Activated CD8-positive, alpha-beta memory T cell treated with anti-CD3 and anti-CD28 coated beads for 48 hours (primary cell): Measurements from ENCODE around the gene LYSET.
"Not testable (repeated sequence)": the region's sequence is repeated elsewhere in the genome, so short reads cannot be mapped to it uniquely, and the experiment has no call there.

Experiments used
- DNase-seq, 3 experiments: peaks; one replicate each; pipeline ENCODE4 v3.0.0-alpha.2; 2020; ENCODE audit warnings: low read depth in 2 of 3, low spot score in 2 of 3

LYSET gene

DNA sequence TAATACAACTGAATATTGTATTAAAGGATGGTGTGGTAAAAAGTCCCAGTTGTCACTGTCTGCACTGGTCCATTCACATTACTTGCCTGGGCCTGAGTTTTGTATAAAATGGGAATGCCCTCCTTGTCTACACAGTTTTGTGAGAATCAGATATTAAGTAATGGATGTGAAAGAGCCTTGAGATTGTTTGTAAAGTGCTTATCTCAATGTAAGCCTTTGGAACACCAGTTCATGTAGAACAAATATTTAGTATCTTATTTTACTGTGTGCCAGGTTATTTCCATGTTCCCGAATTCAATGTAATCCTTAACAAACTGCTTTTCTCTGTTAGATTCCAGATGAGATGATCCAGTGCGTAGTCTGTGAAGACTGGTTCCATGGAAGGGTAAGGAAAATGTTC lies 29.5 kb downstream of the LYSET start:
- no peak for DNase-seq

DNA sequence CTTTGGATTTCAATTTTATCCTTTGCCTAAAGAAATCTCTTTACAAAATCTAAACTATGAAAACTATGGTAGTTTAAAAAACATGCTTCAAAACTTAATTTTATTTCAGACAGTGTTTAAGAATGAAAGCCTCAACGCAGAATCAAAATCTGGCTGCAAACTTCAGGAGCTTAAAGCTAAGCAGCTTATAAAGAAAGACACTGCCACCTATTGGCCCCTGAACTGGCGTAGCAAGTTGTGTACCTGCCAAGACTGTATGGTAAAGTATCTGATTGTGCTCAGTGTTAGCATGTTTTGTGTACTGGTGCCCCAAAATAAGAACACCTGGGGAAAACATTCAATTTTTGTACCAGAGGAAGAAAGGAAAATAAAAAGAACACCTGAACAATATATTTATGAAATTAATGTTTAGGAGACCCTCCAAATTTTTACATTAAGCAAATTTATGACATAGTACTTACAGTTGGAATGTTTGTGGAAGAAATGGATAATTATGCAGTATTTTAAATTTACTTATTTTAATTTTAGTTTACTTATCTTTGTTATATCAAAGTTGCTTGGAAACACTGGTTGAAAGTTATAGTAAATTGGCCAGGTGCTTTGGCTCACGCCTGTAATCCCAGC lies 34.1 kb downstream of the LYSET start:
- no peak for DNase-seq

GRCh38 chr14:93220509-93220908 lies 35.4 kb downstream of the LYSET start:
- DNase-seq: no peak

DNA sequence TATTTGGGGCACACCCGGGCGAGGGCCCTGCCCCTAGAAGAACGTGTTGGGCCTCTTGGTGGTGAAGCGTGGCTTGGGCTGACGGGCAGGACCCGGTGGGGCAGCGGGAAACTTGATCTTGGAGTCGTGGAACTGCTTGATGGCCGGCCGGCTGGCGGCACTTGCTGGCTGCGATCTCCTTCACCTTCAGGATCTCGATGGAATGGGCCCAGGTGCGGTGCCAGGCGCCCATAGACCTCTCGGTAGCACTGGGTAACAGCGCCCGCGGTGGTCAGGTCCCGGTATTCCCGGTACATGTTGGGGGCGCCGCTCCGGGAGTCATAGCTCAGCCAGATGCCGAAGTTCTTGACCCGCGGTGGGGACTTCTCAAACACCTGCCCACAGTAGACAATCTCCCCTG lies 38.4 kb downstream of the LYSET start:
- DNase-seq: no peak

DNA sequence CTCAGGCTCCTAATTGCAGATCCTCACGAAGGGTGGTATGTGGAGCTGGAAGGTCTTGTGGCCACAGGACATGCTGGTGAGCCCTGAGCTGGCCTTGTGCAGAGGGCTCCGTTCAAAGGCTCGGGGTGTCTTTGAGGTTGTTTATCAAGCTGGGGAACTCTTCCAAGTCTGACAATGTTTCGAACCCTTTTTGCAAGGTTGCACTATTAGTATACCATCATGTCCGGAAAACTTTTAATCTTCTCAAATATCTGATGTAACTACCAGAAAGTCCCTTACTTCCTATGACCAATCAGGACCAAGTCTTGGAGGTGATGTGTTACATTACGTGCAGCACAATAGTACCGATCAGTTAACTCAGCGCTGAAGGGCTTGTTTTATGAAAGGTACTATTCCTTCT lies 43.4 kb downstream of the LYSET start:
- DNase-seq: no peak

DNA sequence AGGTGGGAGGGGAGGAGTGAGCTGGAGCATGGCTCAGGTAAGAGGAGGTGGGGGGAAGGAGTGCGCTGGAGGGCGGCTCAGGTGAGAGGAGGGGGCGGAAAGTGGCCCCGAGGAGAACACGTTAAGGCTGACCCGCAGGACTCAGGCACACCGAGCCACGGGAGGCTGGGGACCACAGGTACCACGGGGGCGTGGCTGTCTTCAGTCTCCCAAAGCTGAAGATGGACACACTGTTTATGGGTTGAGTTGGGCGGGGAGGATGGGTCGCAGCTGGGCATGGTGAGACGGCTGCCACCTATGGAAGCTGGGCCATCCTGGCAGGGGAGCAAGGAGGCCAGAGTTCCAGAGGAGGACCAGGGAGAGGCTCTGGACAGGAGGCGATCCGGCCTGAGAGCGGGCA lies 45.4 kb downstream of the LYSET start:
- no peak for DNase-seq

DNA sequence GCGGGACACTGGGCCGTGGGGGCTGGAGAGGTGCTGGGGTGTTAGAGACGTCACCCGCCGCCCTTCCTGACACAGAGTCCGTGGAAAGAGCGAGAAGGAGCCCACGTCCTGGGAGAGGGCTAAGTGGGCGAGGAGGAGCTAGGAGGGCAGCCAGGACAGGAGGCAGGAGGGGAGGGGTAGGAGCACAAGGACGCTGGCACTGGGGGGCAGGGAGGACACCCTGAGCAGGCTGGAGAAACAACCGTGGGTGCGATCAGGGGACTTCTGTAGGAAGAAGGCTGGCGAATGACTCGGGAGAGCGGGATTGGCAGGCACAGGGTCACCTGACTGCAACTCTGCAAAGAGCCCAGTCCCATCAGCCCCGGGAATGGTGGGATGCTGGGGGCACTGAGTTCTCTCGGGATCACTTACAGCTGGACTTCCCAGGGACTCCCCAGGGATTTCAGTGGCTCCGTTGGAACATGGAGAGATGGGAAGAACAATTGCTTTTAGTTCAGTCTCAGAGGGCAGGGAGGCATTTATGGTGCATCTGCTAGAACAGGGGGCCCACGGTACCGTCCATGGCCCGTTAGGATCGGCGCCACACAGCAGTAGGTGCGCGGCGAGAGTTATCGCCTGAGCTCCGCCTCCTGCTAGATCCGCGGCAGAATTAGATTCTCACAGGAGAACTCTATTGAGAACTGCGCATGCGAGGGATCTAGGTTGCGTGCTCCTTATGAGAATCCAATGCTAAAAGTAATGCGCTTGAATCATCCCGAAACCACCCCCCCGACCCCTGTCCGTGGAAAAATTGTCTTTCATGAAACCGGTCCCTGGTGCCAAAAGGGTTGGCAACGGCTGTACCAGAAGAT lies 46.2 kb downstream of the LYSET start:
- DNase-seq: no peak

DNA sequence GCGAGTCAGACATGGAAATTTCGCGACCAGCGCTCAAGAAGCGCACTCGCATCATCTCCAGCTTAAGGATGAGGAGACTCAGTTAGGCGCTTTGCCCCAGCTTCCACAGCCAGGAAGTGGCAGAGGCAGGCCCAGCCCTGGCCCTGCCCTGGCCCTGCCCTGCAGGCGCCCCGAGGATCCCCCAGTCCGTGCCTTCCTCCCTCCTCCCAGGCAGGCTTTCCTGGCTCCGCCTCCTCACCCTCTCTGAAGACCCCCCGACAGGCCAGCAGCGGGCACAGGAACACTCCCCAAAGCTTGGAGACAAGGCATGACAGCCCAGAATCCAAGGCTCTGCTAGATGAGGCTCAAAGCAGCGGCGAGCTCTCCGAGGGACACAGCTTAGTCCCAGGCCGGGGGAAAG lies 47.0 kb downstream of the LYSET start:
- DNase-seq: no peak

- DNase-seq: not testable (repeated sequence)
Observed at GRCh38 chr14:93233078-93233477, 48.0 kb downstream of the LYSET start.

DNA sequence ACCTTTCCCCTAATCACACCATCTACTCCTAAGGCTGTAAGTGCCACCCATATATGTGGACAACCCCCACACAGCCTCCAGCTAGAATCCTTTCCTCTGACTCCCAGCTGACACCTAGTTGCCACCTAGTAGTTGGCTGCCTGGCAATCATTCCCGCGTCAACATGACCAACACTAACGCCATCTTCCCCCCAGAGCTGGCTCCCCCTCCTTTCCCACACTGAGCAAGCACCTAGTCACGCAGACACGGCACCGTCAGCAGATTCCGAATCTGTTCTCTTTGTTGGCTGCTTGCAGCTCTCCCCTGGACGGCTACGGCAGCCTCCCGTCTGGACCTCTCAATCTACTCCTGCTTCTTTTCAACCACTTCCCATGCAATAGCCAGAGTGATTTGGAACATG lies 49.7 kb downstream of the LYSET start:
- DNase-seq: no peak
